ENCODE results near the gene ACTG1.
A peak's percentile ranks its signal among the peaks of the same experiment; 100 is the strongest.

ACTG1 gene

GRCh38 chr17:81523402-81524038 is 10.9 kb upstream of the ACTG1 start:
- peaks cover 12% of the 10 kb centered on the region for H3K4me1 ChIP-seq (ENCODE audit: control insufficient read depth, insufficient read depth, low read length, poor library complexity, severe bottlenecking)
- peaks cover 11% of the 10 kb centered on the region for H3K27me3 ChIP-seq (replicated peaks; ENCODE audit: control insufficient read depth, insufficient read depth, low read length, poor library complexity, severe bottlenecking)
- H3K36me3 ChIP-seq (ENCODE audit: control insufficient read depth, insufficient read depth, low read length), result no peaks in the 10 kb centered on the region
- H3K27ac ChIP-seq (ENCODE audit: insufficient read depth, low read length, poor library complexity, severe bottlenecking), result no peak overlapping the region
- no peak for DNase-seq
- no peaks in the 10 kb centered on the region for H3K9me3 ChIP-seq (ENCODE audit: control insufficient read depth, low read length)
- no peak overlapping the region for H3K4me3 ChIP-seq (ENCODE audit: insufficient read depth, low read depth, low read length, poor library complexity, severe bottlenecking)

- Histone ChIP-seq H3K4me1 (ENCODE audit: control insufficient read depth, insufficient read depth, low read length, poor library complexity, severe bottlenecking) (peaks cover 16% of the 10 kb centered on the region), H3K9me3 (ENCODE audit: control insufficient read depth, low read length) (no peaks in the 10 kb centered on the region), H3K27ac (ENCODE audit: insufficient read depth, low read length, poor library complexity, severe bottlenecking) (no peak overlapping the region), H3K36me3 (ENCODE audit: control insufficient read depth, insufficient read depth, low read length) (no peaks in the 10 kb centered on the region), H3K4me3 (ENCODE audit: insufficient read depth, low read depth, low read length, poor library complexity, severe bottlenecking) (no peak overlapping the region), H3K27me3 (replicated peaks; ENCODE audit: control insufficient read depth, insufficient read depth, low read length, poor library complexity, severe bottlenecking) (peaks cover 11% of the 10 kb centered on the region)
- no peak for DNase-seq
Observed at GRCh38 chr17:81522491-81523401, 10.1 kb upstream of the ACTG1 start.

GRCh38 chr17:81520021-81520901 is 7.7 kb upstream of the ACTG1 start:
- peaks cover 32% of the 10 kb centered on the region for H3K4me1 ChIP-seq (ENCODE audit: control insufficient read depth, insufficient read depth, low read length, poor library complexity, severe bottlenecking)

GRCh38 chr17:81519284-81520020 is 6.9 kb upstream of the ACTG1 start:
- Histone ChIP-seq H3K4me1 (ENCODE audit: control insufficient read depth, insufficient read depth, low read length, poor library complexity, severe bottlenecking) (peaks cover 35% of the 10 kb centered on the region), H3K27ac (ENCODE audit: insufficient read depth, low read length, poor library complexity, severe bottlenecking) (peak overlapping the region; percentile 42), H3K4me3 (ENCODE audit: insufficient read depth, low read depth, low read length, poor library complexity, severe bottlenecking) (peak overlapping the region; percentile 64), H3K27me3 (replicated peaks; ENCODE audit: control insufficient read depth, insufficient read depth, low read length, poor library complexity, severe bottlenecking) (peaks cover 4% of the 10 kb centered on the region), H3K36me3 (ENCODE audit: control insufficient read depth, insufficient read depth, low read length) (no peaks in the 10 kb centered on the region), H3K9me3 (ENCODE audit: control insufficient read depth, low read length) (no peaks in the 10 kb centered on the region)
- peak; percentile 65 to 70 (median 66) for DNase-seq

More at GRCh38 chr17:81520021-81520901, 7.7 kb upstream of the ACTG1 start:
- Histone ChIP-seq H3K27ac (ENCODE audit: insufficient read depth, low read length, poor library complexity, severe bottlenecking) (no peak overlapping the region), H3K36me3 (ENCODE audit: control insufficient read depth, insufficient read depth, low read length) (no peaks in the 10 kb centered on the region), H3K4me3 (ENCODE audit: insufficient read depth, low read depth, low read length, poor library complexity, severe bottlenecking) (no peak overlapping the region), H3K9me3 (ENCODE audit: control insufficient read depth, low read length) (no peaks in the 10 kb centered on the region), H3K27me3 (replicated peaks; ENCODE audit: control insufficient read depth, insufficient read depth, low read length, poor library complexity, severe bottlenecking) (peaks cover 6% of the 10 kb centered on the region)
- no peak for DNase-seq

GRCh38 chr17:81518785-81519283 is 6.2 kb upstream of the ACTG1 start:
- H3K4me1 ChIP-seq (ENCODE audit: control insufficient read depth, insufficient read depth, low read length, poor library complexity, severe bottlenecking), result peaks cover 35% of the 10 kb centered on the region
- H3K27me3 ChIP-seq (replicated peaks; ENCODE audit: control insufficient read depth, insufficient read depth, low read length, poor library complexity, severe bottlenecking), result no peaks in the 10 kb centered on the region
- H3K27ac ChIP-seq (ENCODE audit: insufficient read depth, low read length, poor library complexity, severe bottlenecking), result peak overlapping the region; percentile 42
- H3K9me3 ChIP-seq (ENCODE audit: control insufficient read depth, low read length), result no peaks in the 10 kb centered on the region
- no peaks in the 10 kb centered on the region for H3K36me3 ChIP-seq (ENCODE audit: control insufficient read depth, insufficient read depth, low read length)
- no peak for DNase-seq
- H3K4me3 ChIP-seq (ENCODE audit: insufficient read depth, low read depth, low read length, poor library complexity, severe bottlenecking), result peak overlapping the region; percentile 64

- no peak overlapping the region for H3K4me3 ChIP-seq (ENCODE audit: insufficient read depth, low read depth, low read length, poor library complexity, severe bottlenecking)
- H3K9me3 ChIP-seq (ENCODE audit: control insufficient read depth, low read length), result no peaks in the 10 kb centered on the region
- no peak overlapping the region for H3K27ac ChIP-seq (ENCODE audit: insufficient read depth, low read length, poor library complexity, severe bottlenecking)
- no peak for DNase-seq
- H3K27me3 ChIP-seq (replicated peaks; ENCODE audit: control insufficient read depth, insufficient read depth, low read length, poor library complexity, severe bottlenecking), result no peaks in the 10 kb centered on the region
- peaks cover 40% of the 10 kb centered on the region for H3K4me1 ChIP-seq (ENCODE audit: control insufficient read depth, insufficient read depth, low read length, poor library complexity, severe bottlenecking)
- H3K36me3 ChIP-seq (ENCODE audit: control insufficient read depth, insufficient read depth, low read length), result no peaks in the 10 kb centered on the region
Observed at GRCh38 chr17:81518113-81518784, 5.7 kb upstream of the ACTG1 start.

GRCh38 chr17:81517339-81518112 is 4.9 kb upstream of the ACTG1 start:
- DNase-seq, result no peak
- Histone ChIP-seq H3K27me3 (replicated peaks; ENCODE audit: control insufficient read depth, insufficient read depth, low read length, poor library complexity, severe bottlenecking) (no peaks in the 10 kb centered on the region), H3K27ac (ENCODE audit: insufficient read depth, low read length, poor library complexity, severe bottlenecking) (peak overlapping the region; percentile 7), H3K9me3 (ENCODE audit: control insufficient read depth, low read length) (no peaks in the 10 kb centered on the region), H3K4me1 (ENCODE audit: control insufficient read depth, insufficient read depth, low read length, poor library complexity, severe bottlenecking) (peaks cover 43% of the 10 kb centered on the region), H3K36me3 (ENCODE audit: control insufficient read depth, insufficient read depth, low read length) (no peaks in the 10 kb centered on the region), H3K4me3 (ENCODE audit: insufficient read depth, low read depth, low read length, poor library complexity, severe bottlenecking) (no peak overlapping the region)

- Histone ChIP-seq H3K4me1 (ENCODE audit: control insufficient read depth, insufficient read depth, low read length, poor library complexity, severe bottlenecking) (peaks cover 43% of the 10 kb centered on the region), H3K4me3 (ENCODE audit: insufficient read depth, low read depth, low read length, poor library complexity, severe bottlenecking) (no peak overlapping the region), H3K27me3 (replicated peaks; ENCODE audit: control insufficient read depth, insufficient read depth, low read length, poor library complexity, severe bottlenecking) (no peaks in the 10 kb centered on the region), H3K27ac (ENCODE audit: insufficient read depth, low read length, poor library complexity, severe bottlenecking) (peak overlapping the region; percentile 7), H3K9me3 (ENCODE audit: control insufficient read depth, low read length) (no peaks in the 10 kb centered on the region), H3K36me3 (ENCODE audit: control insufficient read depth, insufficient read depth, low read length) (no peaks in the 10 kb centered on the region)
- no peak for DNase-seq
Observed at GRCh38 chr17:81517009-81517338, 4.4 kb upstream of the ACTG1 start.
